ENCODE data around the gene MYMX.
"Not testable (repeated sequence)": the region's sequence is repeated elsewhere in the genome, so short reads cannot be mapped to it uniquely, and the experiment has no call there.

MYMX gene

GRCh38 chr6:44180406-44180805 lies 36.3 kb upstream of the MYMX start:
- no peaks in the 10 kb centered on the region for H3K27me3 ChIP-seq (replicated peaks in 2 of 5; ENCODE audit: control insufficient read depth in 4 of 5, insufficient read depth in 5 of 5, low read length in 4 of 5)
- no peak for DNase-seq
- 100% methylated on average over 3 of the region's 4 CpGs for WGBS (ENCODE audit: insufficient coverage)
- H3K9me3 ChIP-seq (ENCODE audit: control extremely low read depth in 1 of 5, control insufficient read depth in 4 of 5, insufficient read depth in 2 of 5, low read depth in 1 of 5, low read length in 4 of 5): no peaks in the 10 kb centered on the region
- peaks cover 0 to 20% (median 18%) of the 10 kb centered on the region in 4 experiments for H3K4me1 ChIP-seq (ENCODE audit: control extremely low read depth in 1 of 4, control insufficient read depth in 4 of 4, insufficient read depth in 4 of 4, low read length in 3 of 4)
- POLR2A ChIA-PET: interaction anchor here (0.6 kb wide), 1 partner anchor 40 kb away, joined by 5 read pairs; no protein-coding TSS in a partner anchor
- CTCF ChIA-PET: interaction anchor here (0.6 kb wide), 1 partner anchor 48 kb away, joined by 3 read pairs; no protein-coding TSS in a partner anchor
- no peaks in the 10 kb centered on the region for H3K36me3 ChIP-seq (ENCODE audit: control insufficient read depth in 4 of 4, insufficient read depth in 4 of 4, low read length in 3 of 4)
- no peak overlapping the region for H3K4me3 ChIP-seq (ENCODE audit: control insufficient read depth in 1 of 7, extremely low read depth in 1 of 7, insufficient read depth in 4 of 7, low read depth in 2 of 7, low read length in 6 of 7)
- H3K27ac ChIP-seq (ENCODE audit: insufficient read depth in 1 of 2, low read depth in 1 of 2, low read length in 2 of 2, poor library complexity in 1 of 2, severe bottlenecking in 2 of 2): no peak overlapping the region

GRCh38 chr6:44180886-44181285 lies 35.8 kb upstream of the MYMX start:
- peak in 1 of 3 donors; percentile 24 for DNase-seq
- ChIA-PET POLR2A (interaction anchor here (0.6 kb wide), 1 partner anchor 39 kb away, joined by 5 read pairs; no protein-coding TSS in a partner anchor), CTCF (interaction anchor here (0.6 kb wide), 2 partner anchors 47 to 76 kb away, joined by 3 read pairs; no protein-coding TSS in a partner anchor)
- H3K4me1 ChIP-seq (ENCODE audit: control extremely low read depth in 1 of 4, control insufficient read depth in 4 of 4, insufficient read depth in 4 of 4, low read length in 3 of 4): peaks cover 0 to 22% (median 19%) of the 10 kb centered on the region in 4 experiments
- H3K36me3 ChIP-seq (ENCODE audit: control insufficient read depth in 4 of 4, insufficient read depth in 4 of 4, low read length in 3 of 4): no peaks in the 10 kb centered on the region
- WGBS (ENCODE audit: insufficient coverage): 93% methylated on average over 3 of the region's 4 CpGs
- H3K27me3 ChIP-seq (replicated peaks in 2 of 5; ENCODE audit: control insufficient read depth in 4 of 5, insufficient read depth in 5 of 5, low read length in 4 of 5): no peaks in the 10 kb centered on the region
- H3K9me3 ChIP-seq (ENCODE audit: control extremely low read depth in 1 of 5, control insufficient read depth in 4 of 5, insufficient read depth in 2 of 5, low read depth in 1 of 5, low read length in 4 of 5): no peaks in the 10 kb centered on the region
- no peak overlapping the region for H3K4me3 ChIP-seq (ENCODE audit: control insufficient read depth in 1 of 7, extremely low read depth in 1 of 7, insufficient read depth in 4 of 7, low read depth in 2 of 7, low read length in 6 of 7)
- no peak overlapping the region for H3K27ac ChIP-seq (ENCODE audit: insufficient read depth in 1 of 2, low read depth in 1 of 2, low read length in 2 of 2, poor library complexity in 1 of 2, severe bottlenecking in 2 of 2)

GRCh38 chr6:44181784-44182183 lies 34.9 kb upstream of the MYMX start:
- H3K27me3 ChIP-seq (replicated peaks in 2 of 5; ENCODE audit: control insufficient read depth in 4 of 5, insufficient read depth in 5 of 5, low read length in 4 of 5); DNase-seq; H3K36me3 ChIP-seq (ENCODE audit: control insufficient read depth in 4 of 4, insufficient read depth in 4 of 4, low read length in 3 of 4); H3K4me3 ChIP-seq (ENCODE audit: control insufficient read depth in 1 of 7, extremely low read depth in 1 of 7, insufficient read depth in 4 of 7, low read depth in 2 of 7, low read length in 6 of 7); H3K27ac ChIP-seq (ENCODE audit: insufficient read depth in 1 of 2, low read depth in 1 of 2, low read length in 2 of 2, poor library complexity in 1 of 2, severe bottlenecking in 2 of 2); POLR2A ChIA-PET; H3K9me3 ChIP-seq (ENCODE audit: control extremely low read depth in 1 of 5, control insufficient read depth in 4 of 5, insufficient read depth in 2 of 5, low read depth in 1 of 5, low read length in 4 of 5): not testable (repeated sequence)
- CTCF ChIA-PET: interaction anchor here (1.0 kb wide), 1 partner anchor 9 kb away, joined by 3 read pairs; no protein-coding TSS in a partner anchor
- H3K4me1 ChIP-seq (ENCODE audit: control extremely low read depth in 1 of 4, control insufficient read depth in 4 of 4, insufficient read depth in 4 of 4, low read length in 3 of 4): peaks cover 0 to 19% (median 14%) of the 10 kb centered on the region in 4 experiments

- WGBS (ENCODE audit: insufficient coverage): 100% methylated on average over 2 of the region's 4 CpGs
- no peak overlapping the region for H3K4me3 ChIP-seq (ENCODE audit: control insufficient read depth in 1 of 7, extremely low read depth in 1 of 7, insufficient read depth in 4 of 7, low read depth in 2 of 7, low read length in 6 of 7)
- no peaks in the 10 kb centered on the region for H3K36me3 ChIP-seq (ENCODE audit: control insufficient read depth in 4 of 4, insufficient read depth in 4 of 4, low read length in 3 of 4)
- H3K4me1 ChIP-seq (ENCODE audit: control extremely low read depth in 1 of 4, control insufficient read depth in 4 of 4, insufficient read depth in 4 of 4, low read length in 3 of 4): peaks cover 0 to 9% (median 5%) of the 10 kb centered on the region in 4 experiments
- no peak overlapping the region for H3K27ac ChIP-seq (ENCODE audit: insufficient read depth in 1 of 2, low read depth in 1 of 2, low read length in 2 of 2, poor library complexity in 1 of 2, severe bottlenecking in 2 of 2)
- ChIA-PET POLR2A (no interaction called here), CTCF (no interaction called here)
- no peak for DNase-seq
- no peaks in the 10 kb centered on the region for H3K9me3 ChIP-seq (ENCODE audit: control extremely low read depth in 1 of 5, control insufficient read depth in 4 of 5, insufficient read depth in 2 of 5, low read depth in 1 of 5, low read length in 4 of 5)
- H3K27me3 ChIP-seq (replicated peaks in 2 of 5; ENCODE audit: control insufficient read depth in 4 of 5, insufficient read depth in 5 of 5, low read length in 4 of 5): no peaks in the 10 kb centered on the region
These were observed 33.8 kb upstream of the MYMX start for GRCh38 chr6:44182911-44183390.

- POLR2A ChIA-PET: no interaction called here
- Histone ChIP-seq H3K9me3 (ENCODE audit: control extremely low read depth in 1 of 5, control insufficient read depth in 4 of 5, insufficient read depth in 2 of 5, low read depth in 1 of 5, low read length in 4 of 5) (no peaks in the 10 kb centered on the region), H3K36me3 (ENCODE audit: control insufficient read depth in 4 of 4, insufficient read depth in 4 of 4, low read length in 3 of 4) (no peaks in the 10 kb centered on the region), H3K27me3 (replicated peaks in 2 of 5; ENCODE audit: control insufficient read depth in 4 of 5, insufficient read depth in 5 of 5, low read length in 4 of 5) (no peaks in the 10 kb centered on the region), H3K27ac (ENCODE audit: insufficient read depth in 1 of 2, low read depth in 1 of 2, low read length in 2 of 2, poor library complexity in 1 of 2, severe bottlenecking in 2 of 2) (no peak overlapping the region), H3K4me3 (ENCODE audit: control insufficient read depth in 1 of 7, extremely low read depth in 1 of 7, insufficient read depth in 4 of 7, low read depth in 2 of 7, low read length in 6 of 7) (no peak overlapping the region), H3K4me1 (ENCODE audit: control extremely low read depth in 1 of 4, control insufficient read depth in 4 of 4, insufficient read depth in 4 of 4, low read length in 3 of 4) (peaks cover 0 to 9% (median 5%) of the 10 kb centered on the region in 4 experiments)
- 96% methylated on average over 5 of the region's 9 CpGs for WGBS (ENCODE audit: insufficient coverage)
- CTCF ChIA-PET: interaction anchor here (0.9 kb wide), 1 partner anchor 12 kb away, joined by 3 read pairs; no protein-coding TSS in a partner anchor
- no peak for DNase-seq
These were observed 32.9 kb upstream of the MYMX start for GRCh38 chr6:44183783-44184182.

- not testable (repeated sequence) for H3K27me3 ChIP-seq (replicated peaks in 2 of 5; ENCODE audit: control insufficient read depth in 4 of 5, insufficient read depth in 5 of 5, low read length in 4 of 5); H3K27ac ChIP-seq (ENCODE audit: insufficient read depth in 1 of 2, low read depth in 1 of 2, low read length in 2 of 2, poor library complexity in 1 of 2, severe bottlenecking in 2 of 2); H3K36me3 ChIP-seq (ENCODE audit: control insufficient read depth in 4 of 4, insufficient read depth in 4 of 4, low read length in 3 of 4); H3K9me3 ChIP-seq (ENCODE audit: control extremely low read depth in 1 of 5, control insufficient read depth in 4 of 5, insufficient read depth in 2 of 5, low read depth in 1 of 5, low read length in 4 of 5); H3K4me1 ChIP-seq (ENCODE audit: control extremely low read depth in 1 of 4, control insufficient read depth in 4 of 4, insufficient read depth in 4 of 4, low read length in 3 of 4); DNase-seq; H3K4me3 ChIP-seq (ENCODE audit: control insufficient read depth in 1 of 7, extremely low read depth in 1 of 7, insufficient read depth in 4 of 7, low read depth in 2 of 7, low read length in 6 of 7)
- POLR2A ChIA-PET: interaction anchor here (1.3 kb wide), 1 partner anchor 8 kb away, joined by 3 read pairs; no protein-coding TSS in a partner anchor
- WGBS (ENCODE audit: insufficient coverage): 76% methylated on average over 4 of the region's 7 CpGs
- CTCF ChIA-PET: interaction anchor here (0.6 to 1.4 kb wide), 4 partner anchors 23 to 52 kb away, joined by 3 to 4 read pairs (median 3); no protein-coding TSS in a partner anchor
These were observed 31.4 kb upstream of the MYMX start for GRCh38 chr6:44185356-44185755.

- WGBS (ENCODE audit: insufficient coverage): 34% methylated on average over 9 of the region's 9 CpGs
- ChIA-PET CTCF (interaction anchor here (0.6 to 1.6 kb wide), 6 partner anchors 16 to 51 kb away, joined by 3 to 4 read pairs (median 3); no protein-coding TSS in a partner anchor), POLR2A (interaction anchor here (0.6 to 1.3 kb wide), 2 partner anchors 9 to 70 kb away, joined by 3 read pairs; no protein-coding TSS in a partner anchor)
- H3K27me3 ChIP-seq (replicated peaks in 2 of 5; ENCODE audit: control insufficient read depth in 4 of 5, insufficient read depth in 5 of 5, low read length in 4 of 5): no peaks in the 10 kb centered on the region
- no peaks in the 10 kb centered on the region for H3K9me3 ChIP-seq (ENCODE audit: control extremely low read depth in 1 of 5, control insufficient read depth in 4 of 5, insufficient read depth in 2 of 5, low read depth in 1 of 5, low read length in 4 of 5)
- no peaks in the 10 kb centered on the region for H3K36me3 ChIP-seq (ENCODE audit: control insufficient read depth in 4 of 4, insufficient read depth in 4 of 4, low read length in 3 of 4)
- H3K4me3 ChIP-seq (ENCODE audit: control insufficient read depth in 1 of 7, extremely low read depth in 1 of 7, insufficient read depth in 4 of 7, low read depth in 2 of 7, low read length in 6 of 7): no peak overlapping the region
- DNase-seq: no peak
- H3K4me1 ChIP-seq (ENCODE audit: control extremely low read depth in 1 of 4, control insufficient read depth in 4 of 4, insufficient read depth in 4 of 4, low read length in 3 of 4): peaks cover 0 to 9% (median 5%) of the 10 kb centered on the region in 4 experiments
- H3K27ac ChIP-seq (ENCODE audit: insufficient read depth in 1 of 2, low read depth in 1 of 2, low read length in 2 of 2, poor library complexity in 1 of 2, severe bottlenecking in 2 of 2): no peak overlapping the region
These were observed 30.6 kb upstream of the MYMX start for GRCh38 chr6:44185953-44186634.
